Activated CD4-positive, alpha-beta T cell treated with anti-CD3 and anti-CD28 coated beads, Interleukin-2, amount 50 U/mL, for 1 hour (primary cell): ENCODE measurements around the gene WNT10A.
"Not testable (repeated sequence)": the region's sequence is repeated elsewhere in the genome, so short reads cannot be mapped to it uniquely, and the experiment has no call there.

Experiments
- DNase-seq: peaks from one replicate; pipeline ENCODE4 v3.0.0-alpha.2; 2020

The WNT10A gene

DNA sequence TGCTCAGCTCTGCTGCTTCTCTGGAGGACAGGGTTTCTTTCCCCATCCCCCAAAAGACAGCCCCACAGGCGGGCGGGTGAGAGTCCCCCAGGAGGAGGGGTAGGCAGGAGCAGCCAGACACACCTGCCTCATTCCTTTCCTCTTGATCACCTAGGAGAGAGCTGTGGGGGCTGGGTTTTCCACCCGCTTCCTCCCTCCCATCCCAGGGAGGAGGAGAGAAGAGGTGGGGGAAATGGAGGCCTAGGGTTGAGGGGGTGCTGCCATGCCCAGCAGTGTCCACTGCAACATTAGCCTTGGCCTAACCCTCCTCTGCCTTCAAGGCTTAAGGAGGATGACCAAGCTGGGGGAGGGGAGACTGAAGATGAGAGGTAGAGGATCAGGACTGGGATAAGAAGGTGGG is 14.7 kb downstream of the WNT10A start:
- no peak for DNase-seq

DNA sequence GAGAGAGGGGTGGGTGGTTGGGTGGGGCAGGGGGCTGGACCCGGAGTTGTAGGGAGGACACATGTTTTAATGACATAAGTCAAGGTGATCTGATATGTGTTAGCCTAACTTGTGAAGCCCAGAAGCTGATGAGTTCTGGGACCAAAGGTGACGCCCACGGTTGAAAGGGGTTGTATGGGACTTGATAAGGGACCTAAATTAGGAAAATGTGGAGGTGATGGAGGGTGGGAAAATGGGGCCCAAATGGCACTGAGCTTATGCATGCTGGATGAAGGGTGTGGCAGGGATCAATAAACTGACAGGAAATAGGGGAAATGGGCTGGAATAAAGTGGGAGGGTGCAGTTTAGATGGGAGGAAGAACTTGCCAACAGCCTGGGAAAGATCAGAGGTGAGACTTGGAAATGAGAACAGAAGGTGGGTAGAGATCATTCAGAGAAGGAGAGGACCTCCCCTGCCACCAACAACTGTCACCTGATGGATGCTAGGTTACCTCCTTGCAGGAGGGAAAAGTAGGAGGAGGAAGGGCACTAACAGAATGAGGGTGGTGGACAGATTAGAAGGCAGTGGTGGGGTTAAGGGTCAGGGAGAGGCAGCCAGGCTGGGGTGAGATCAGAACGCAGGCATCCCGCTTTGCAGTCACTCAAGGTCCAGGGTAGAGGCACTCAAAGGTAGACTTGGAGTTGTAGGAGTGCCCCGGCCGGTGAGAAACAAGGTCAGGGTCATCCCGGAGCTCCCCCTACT is 15.3 kb downstream of the WNT10A start:
- no peak for DNase-seq

DNA sequence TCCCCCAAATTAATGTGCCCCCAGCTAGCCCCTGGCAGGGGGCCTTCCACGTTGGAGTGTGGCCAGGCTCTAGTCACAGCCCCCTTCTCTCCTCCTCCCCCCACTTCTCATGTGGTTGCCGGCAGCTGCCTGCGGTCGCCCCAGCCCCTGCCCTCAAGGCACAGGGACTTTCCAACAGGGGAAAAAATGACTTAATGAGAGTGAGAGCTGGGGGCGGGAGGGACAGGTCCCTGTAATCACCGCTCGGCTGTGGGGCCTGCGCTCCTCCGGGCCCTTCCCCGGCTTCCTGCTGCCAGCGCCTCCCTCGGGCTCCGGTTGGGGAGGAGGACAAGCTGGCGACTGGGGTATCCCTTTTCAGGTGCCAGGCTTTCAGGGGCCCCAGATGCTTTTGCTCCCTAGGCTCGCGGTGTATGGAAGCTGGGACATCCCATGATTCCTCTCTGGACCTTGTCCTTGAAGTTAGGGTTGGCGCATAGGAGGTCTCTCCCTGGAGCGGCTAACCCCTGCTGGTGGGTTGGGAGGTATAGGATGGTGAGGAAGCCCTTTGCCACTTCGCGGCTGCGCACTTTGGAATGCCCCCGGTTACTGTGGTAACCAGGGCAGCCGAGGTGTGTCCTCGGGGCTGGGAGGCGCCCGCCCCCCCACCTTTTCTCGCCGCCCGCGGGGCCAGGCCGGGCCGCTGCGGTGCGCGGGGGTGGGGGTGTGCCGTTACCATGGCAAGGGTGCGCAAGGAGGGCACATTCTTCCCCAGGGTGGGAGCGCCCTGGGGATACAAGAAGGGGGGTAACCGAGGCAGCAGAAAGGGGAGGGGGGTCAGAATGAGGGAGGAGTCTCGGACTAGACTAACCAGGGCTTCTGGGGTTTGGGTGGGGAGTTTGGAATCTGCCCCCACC is 16.1 kb downstream of the WNT10A start:
- peak; percentile 82 for DNase-seq

DNA sequence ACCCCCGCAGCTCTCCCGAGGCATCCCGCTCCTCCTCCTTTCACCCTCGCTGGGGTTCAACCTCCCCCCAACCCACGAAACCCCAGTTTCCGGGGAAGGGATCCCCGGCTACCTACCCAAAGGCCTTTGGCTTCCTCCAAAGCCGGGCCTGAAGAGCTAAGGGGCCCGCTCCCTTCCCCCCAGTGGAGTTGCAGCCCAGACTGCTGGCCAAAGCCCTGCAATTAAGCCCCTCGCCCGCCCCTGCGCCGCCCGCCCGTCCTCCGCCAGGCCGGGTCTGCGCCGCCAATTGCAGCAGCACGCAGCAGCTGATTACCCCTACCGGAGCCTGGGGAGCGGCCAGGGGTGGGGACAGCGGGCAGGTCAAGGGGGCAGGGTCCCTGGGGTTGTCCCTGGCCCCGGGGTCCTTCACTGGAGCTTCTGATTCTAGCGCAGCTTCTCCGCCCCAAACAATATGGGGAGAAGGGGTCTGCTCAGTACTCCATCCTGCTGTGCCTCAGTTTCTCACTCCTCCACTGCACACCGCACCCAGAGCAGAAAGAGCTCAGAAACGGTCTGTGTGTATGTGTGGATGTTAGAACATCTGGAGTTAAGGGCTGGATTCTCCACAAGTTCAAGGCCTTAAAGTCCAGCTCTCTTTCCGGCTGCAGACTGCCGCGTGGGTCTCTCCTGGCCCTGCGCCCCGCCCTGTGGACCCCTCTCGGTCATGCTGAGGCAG is 16.9 kb downstream of the WNT10A start:
- no peak for DNase-seq

DNA sequence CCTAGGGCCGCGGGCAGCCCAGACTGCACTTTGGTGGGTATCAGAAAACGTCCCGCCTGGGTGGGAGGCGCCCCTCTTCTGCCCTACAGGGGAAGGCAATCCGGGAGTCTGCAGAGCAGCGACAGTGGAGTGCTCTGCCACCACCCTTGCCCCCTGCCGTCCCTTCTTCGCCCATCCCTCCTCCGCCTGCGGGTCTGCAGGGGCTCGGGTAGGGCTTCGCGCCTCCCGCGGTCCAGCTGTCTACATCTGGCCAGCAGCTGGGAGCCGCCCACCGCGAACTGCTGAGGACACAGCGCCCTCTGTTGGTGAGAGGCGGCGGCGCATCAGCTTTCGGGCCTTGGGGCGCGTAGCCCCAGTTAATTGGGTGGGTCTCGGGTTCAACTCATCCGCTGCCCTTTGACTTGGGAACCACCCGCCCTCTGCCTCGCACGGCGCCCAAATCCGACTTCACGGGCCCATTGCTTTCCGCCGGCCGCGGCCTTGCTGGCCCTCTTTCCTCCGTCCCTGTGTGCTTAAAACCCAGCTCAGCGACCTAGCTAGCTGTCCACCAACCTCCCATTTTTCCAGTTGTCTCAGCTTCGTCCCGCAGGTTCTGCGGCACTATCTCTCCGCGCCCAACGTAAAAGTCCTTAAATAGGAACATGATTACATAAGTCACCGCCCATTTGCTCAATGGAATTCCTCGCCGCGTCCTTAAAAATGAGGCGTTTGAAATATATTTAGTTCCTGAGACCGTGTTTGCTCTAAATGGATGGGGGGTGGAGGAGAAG is 17.6 kb downstream of the WNT10A start:
- DNase-seq: peak; percentile 78

DNA sequence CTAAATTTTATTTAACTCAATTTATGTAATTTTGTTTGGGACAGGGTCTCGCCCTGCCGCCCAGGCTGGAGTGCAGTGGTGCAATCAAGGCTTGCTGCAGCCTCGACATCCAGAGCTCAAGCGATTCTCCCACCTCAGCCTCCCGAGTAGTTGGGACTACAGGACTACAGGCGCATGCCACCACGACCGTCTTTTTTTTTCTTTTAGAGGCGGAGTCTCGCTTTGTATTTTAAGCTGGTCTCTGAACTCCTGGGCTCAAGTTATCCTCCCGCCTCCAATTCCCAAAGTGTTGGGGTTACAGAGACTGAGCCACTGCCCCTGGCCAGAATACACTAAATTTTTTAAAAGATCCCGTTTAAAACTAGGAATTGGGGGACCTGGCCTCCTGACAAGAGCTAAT is 18.5 kb downstream of the WNT10A start:
- no peak for DNase-seq

DNA sequence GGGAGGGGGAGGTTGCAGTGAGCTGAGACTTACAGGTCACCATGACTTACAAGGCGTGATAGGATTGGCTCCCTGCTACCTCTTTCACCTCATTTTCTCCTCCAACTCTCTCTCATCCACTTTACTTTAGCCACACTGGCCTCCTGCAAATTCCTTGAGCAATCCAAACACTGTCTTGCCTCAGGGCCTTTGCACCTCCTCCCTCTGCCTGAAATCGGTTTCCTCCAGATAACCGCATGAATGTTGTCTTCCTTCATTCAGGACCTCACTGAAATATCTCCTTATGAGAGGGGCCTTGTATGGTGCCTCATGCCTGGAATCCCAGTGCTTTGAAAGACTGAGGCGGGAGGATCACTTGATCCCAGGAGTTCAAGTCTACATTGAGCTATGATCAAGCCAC is 21.8 kb downstream of the WNT10A start:
- no peak for DNase-seq

DNA sequence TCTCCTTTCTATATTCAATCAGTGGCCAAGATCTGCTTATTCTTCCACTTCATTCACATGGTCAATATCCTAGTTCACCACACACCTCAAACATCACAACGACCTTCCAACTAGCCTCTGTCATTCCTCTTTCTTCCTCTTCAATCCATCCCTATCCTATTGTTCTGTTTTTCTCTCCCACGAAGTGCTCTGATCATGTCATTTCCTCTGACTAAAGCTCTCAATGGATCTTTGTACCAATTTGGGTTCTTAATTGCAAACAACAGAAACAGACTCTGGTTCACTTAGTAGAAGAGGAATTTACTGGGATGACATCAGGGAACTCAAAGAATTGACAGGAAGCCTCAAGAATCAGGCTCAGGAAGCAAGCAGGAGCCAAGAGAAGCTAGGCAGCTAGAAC is 23.5 kb downstream of the WNT10A start:
- no peak for DNase-seq

DNA sequence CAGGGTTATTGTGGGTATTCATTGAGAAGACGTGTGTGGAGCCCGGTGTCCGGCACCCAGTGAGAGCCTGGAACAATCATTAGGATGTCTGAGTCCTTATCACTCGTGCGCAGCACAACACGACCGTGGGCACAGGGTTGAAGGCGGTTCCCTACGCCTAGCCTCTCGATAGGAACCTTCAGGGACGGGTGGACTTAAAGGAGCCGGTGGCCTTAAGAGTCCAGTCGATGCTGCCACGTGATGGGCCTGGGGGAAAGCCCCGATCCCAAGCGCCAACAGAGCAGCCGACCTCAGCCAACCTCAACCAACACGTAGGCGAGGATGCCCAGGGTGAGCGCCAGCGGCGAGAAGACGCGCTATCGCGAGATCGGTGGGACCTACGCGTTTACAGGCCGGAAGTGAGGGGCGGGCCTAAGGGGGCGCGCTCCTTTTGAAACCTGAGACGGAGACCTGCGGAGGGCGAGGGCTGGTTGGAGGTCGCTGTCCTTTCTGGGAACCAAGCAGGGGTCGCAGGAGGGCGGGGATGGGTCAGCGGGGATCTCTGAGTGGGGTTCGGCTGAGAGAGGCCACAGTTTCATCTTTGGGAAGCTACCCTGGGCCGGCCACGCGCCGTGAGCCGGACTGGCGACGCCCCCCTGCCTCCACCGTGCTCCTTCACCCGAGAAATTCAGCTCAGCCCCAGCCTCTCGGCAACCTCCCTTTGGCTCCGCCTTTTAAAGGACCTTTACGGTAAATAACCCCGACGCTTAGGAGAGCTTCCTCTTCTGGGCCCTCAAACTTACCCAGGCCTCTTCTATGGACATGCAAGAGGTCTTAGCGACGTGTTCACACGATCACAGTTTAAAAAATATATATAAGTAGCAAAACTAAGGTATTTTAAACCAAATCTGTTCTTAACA is 28.3 kb downstream of the WNT10A start:
- peak; percentile 88 for DNase-seq

DNA sequence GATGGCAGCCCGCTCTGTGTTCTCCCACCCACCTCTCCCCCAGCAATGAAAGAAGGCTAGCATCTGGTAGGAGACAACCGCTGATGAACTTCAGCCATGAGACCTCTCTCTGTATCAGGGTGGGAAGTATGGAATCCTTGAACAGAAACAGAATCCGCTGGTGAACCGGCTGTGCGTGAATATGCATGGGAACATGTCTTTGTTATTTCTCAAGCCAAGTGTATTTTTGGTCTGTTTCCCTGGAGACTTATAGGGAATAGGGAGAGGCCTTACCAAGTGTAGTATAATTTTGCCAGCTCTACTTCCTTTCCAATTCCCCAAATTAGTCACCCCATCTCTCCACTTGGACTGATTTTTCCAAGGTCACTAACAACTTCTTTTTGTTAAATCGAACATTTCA is 30.1 kb downstream of the WNT10A start:
- no peak for DNase-seq

DNA sequence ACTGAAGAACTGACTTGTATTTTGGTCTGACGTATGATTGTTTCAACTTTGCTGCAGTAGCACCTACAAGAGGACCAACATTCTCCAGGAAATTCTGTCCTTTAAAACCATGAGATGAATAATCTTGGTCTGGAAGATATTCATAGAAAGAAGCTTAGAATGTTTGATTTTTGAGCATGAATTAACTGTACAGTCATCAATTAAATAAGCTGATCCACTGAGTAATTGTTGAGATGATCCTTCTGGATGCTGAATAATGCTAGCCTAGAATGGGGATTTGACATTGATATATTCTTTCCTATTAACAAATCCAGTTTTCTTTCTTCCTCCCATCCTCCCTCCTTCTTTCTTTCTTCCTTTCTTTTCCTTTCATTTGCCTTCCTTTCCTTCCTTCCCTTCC is 39.9 kb downstream of the WNT10A start:
- no peak for DNase-seq

DNA sequence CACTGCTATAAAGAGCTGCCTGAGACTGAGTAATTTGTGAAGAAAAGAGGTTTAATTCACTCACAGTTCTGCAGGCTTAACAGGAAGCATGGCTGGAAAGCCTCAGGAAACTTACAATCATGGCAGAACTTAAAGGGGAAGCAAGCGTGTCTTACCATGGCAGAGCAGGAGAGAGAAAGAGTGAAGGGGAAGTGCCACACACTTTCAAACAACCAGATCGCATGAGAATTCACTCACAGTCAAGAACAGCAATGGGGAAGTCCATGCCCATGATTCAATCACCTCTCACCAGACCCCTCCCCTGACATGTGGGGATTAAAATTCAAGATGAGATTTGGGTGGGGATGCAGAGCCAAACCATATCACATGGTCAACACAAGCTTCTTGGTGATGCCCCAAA is 44.1 kb downstream of the WNT10A start:
- DNase-seq: no peak

DNA sequence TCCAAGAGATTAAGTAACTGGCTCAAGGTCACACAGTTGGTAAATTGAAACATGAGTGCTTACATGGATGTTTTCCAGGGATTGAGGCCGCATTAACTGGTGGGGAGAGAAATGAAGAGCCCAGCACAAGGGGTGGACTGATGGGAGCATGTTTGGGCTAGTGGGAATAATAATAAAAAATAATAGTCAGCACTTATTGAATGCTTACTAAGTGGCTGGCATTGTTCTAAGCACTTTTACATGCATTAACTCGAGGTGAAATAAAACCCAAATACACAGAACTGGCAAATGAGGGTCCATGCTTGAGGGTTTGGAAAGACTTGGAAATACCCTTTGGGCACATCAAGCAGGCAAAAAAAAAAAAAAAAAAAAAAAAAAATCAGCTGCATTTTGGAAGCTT is 44.8 kb downstream of the WNT10A start:
- no peak for DNase-seq

DNA sequence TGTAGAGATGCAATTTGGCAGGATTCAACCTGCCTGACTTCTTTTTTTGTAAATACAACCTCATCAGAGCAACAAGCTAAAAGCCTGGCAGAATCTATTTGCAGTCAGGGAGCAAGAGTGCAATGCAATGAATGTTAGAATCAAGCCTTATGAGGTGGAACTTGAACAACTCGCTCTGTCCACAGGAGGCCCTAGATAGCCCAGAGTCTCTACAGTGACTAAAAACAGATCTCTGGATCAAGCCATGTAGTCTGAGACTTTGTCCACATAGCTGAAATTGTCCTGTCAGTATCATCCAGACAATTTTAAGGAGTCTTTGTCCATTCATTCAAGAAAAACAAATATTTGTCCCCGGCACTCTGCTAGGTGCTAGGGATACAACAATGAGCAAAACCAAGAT is 46.8 kb downstream of the WNT10A start:
- no peak for DNase-seq

DNA sequence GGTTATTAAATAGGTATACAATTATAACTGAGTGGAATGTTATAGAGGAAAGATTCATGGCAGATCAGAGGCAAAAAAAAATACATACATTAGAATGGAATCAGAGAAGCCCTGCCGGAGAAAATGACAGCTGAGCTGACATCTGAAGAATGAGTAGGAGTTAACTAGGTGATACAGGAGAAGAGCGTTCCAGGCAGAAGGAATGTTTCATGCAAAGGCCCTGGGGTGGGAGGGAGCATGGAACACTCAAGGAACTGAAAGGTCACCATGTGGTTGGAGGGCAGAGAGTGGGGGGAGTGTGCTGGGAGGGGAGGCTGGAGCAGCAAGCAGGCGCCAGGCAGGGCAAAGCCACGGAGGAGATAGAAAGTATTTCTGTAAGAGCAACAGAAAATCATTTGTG is 47.2 kb downstream of the WNT10A start:
- no peak for DNase-seq

DNA sequence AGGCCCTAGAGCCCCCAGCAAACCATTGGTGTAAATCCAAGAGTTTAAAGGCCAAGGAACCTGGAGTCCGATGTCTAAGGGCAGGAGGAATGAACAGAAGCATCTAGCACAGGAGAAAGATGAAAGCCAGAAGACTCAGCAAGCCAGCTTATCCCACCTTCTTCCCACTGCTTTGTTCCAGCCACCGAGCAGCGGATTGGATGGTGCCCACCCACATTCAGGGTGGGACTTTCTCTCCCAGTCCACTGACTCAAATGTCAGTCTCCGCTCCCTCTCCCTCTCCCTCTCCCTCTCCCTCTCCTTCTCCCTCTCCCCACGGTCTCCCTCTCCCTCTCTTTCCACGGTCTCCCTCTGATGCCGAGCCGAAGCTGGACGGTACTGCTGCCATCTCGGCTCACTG is 49.8 kb downstream of the WNT10A start:
- not testable (repeated sequence) for DNase-seq

DNA sequence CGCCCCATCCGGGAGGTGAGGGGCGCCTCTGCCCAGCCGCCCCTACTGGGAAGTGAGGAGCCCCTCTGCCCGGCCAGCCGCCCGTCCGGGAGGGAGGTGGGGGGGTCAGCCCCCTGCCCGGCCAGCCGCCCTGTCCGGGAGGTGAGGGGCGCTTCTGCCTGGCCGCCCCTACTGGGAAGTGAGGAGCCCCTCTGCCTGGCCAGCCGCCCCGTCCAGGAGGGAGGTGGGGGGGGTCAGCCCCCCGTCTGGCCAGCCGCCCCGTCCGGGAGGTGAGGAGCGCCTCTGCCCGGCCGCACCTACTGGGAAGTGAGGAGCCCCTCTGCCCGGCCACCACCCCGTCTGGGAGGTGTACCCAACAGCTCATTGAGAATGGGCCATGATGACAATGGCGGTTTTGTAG is 51.1 kb downstream of the WNT10A start:
- DNase-seq: not testable (repeated sequence)
